Neural progenitor cell (in vitro differentiated cells): ENCODE results near the gene MAML3. TPM values are rescaled to one million over a fixed set of nuclear protein-coding genes. Genes with fewer than 3 reads are reported as not detected.

Source experiments
- DNase-seq: peaks from one replicate; pipeline ENCODE4 v3.0.0-alpha.2; 2016; ENCODE audit warnings: low spot score
- H2AFZ ChIP-seq: fragments of 200-600 bp; sonication (generic); replicated peaks from 2 replicates; pipeline ENCODE4 v1.6.1; 2016; ENCODE audit warnings: antibody characterized with exemption
- H3F3A ChIP-seq: fragments of 200-600 bp; sonication (generic); 2 replicates; pipeline ENCODE4 v1.6.1; 2016; ENCODE audit warnings: antibody characterized with exemption, low read depth
- H3K27ac ChIP-seq: fragments of 200-600 bp; sonication (generic); 2 replicates; pipeline ENCODE4 v1.5.1; 2016; ENCODE audit warnings: mild to moderate bottlenecking
- H3K27me3 ChIP-seq: fragments of 200-600 bp; sonication (generic); 2 replicates; pipeline ENCODE4 v1.6.1; 2016; ENCODE audit warnings: mild to moderate bottlenecking, moderate library complexity
- H3K36me3 ChIP-seq: fragments of 200-600 bp; sonication (generic); 2 replicates; pipeline ENCODE4 v1.5.1; 2016
- H3K4me1 ChIP-seq: fragments of 200-600 bp; sonication (generic); 2 replicates; pipeline ENCODE4 v1.6.1; 2016; ENCODE audit warnings: mixed run types
- H3K4me2 ChIP-seq: fragments of 200-600 bp; sonication (generic); 2 replicates; pipeline ENCODE4 v1.6.1; 2016
- H3K4me3 ChIP-seq: fragments of 200-600 bp; sonication (generic); 2 replicates; pipeline ENCODE4 v1.5.1; 2016
- H3K79me2 ChIP-seq: fragments of 200-600 bp; sonication (generic); 2 replicates; pipeline ENCODE4 v1.6.1; 2016; ENCODE audit warnings: low read depth
- H3K9ac ChIP-seq: fragments of 200-600 bp; sonication (generic); 2 replicates; pipeline ENCODE4 v1.6.1; 2016
- H3K9me3 ChIP-seq: fragments of 200-600 bp; sonication (generic); 2 replicates; pipeline ENCODE4 v1.5.1; 2016; ENCODE audit warnings: low read depth
- H4K20me1 ChIP-seq: fragments of 200-600 bp; sonication (generic); 2 replicates; pipeline ENCODE4 v1.6.1; 2016; ENCODE audit warnings: low read depth
- H3K27ac Mint-ChIP-seq: 3 replicates; pipeline ENCODE4 v1.8.0; 2021; ENCODE audit warnings: mixed read lengths
- H3K27me3 Mint-ChIP-seq: 2 replicates; pipeline ENCODE4 v1.8.0; 2022; ENCODE audit warnings: low read depth, mild to moderate bottlenecking, inconsistent platforms, moderate library complexity, mixed read lengths; ENCODE audit not compliant: insufficient read depth
- H3K36me3 Mint-ChIP-seq: 3 replicates; pipeline ENCODE4 v1.8.0; 2021; ENCODE audit warnings: mixed read lengths
- H3K4me1 Mint-ChIP-seq: 3 replicates; pipeline ENCODE4 v1.8.0; 2021; ENCODE audit warnings: mixed read lengths
- H3K4me3 Mint-ChIP-seq: 3 replicates; pipeline ENCODE4 v1.8.0; 2021; ENCODE audit warnings: mild to moderate bottlenecking, moderate library complexity, mixed read lengths
- H3K9me3 Mint-ChIP-seq: 3 replicates; pipeline ENCODE4 v1.8.0; 2020; ENCODE audit warnings: mixed read lengths
- EZH2 ChIP-seq: fragments of 200-600 bp; sonication (generic); IDR thresholded peaks from 2 replicates; pipeline ENCODE4 v1.6.1; 2017; ENCODE audit warnings: antibody characterized with exemption, mild to moderate bottlenecking, moderate library complexity
- EZH2phosphoT487 ChIP-seq: fragments of 200-600 bp; sonication (generic); IDR thresholded peaks from 2 replicates; pipeline ENCODE4 v1.6.1; 2017; ENCODE audit warnings: antibody characterized with exemption
- total RNA-seq: library from RNA; depleted of rRNA; stranded (reverse); fragments of >200 nt; gene quantifications from 2 replicates; pipeline ENCODE4 v1.2.3, GENCODE V29; 2015; ENCODE audit warnings: low replicate concordance
- TF ChIP-seq, protein P1 (sequence below): fragments of 200-600 bp; sonication (generic); IDR thresholded peaks from 2 replicates; pipeline ENCODE4 v1.5.1; 2017; ENCODE audit warnings: antibody characterized with exemption, mild to moderate bottlenecking

Gene MAML3
- total RNA-seq, 1 donor from 2014 or later = 14.4 TPM

DNA sequence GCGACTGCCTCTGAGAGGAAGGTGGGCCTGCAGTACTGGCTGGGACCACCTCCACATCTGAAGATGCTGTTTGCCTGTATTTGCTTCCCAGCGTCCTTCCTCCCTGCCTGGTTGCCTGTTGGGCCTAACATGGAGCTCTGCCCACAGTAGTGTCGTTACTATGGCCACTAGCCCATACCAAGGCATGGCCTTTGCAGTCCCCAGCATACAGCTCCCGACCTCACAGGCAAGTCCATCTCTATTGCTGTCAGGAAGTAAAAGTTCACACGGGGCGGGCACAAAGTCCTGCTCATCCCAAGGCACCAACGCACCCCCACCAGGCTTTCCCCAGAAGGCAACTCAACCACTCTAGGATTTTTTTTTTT lies 71.6 kb downstream of the MAML3 start:
- no peak overlapping the region for H3K9ac ChIP-seq
- H3K4me1 ChIP-seq = peaks cover 48% of the 10 kb centered on the region
- no peaks in the 10 kb centered on the region for H3K9me3 ChIP-seq
- H3K36me3 ChIP-seq = no peaks in the 10 kb centered on the region
- no peaks in the 10 kb centered on the region for H3K79me2 ChIP-seq
- no peak for DNase-seq
- H3K36me3 Mint-ChIP-seq = peaks cover 7% of the 10 kb centered on the region
- H3K27ac ChIP-seq = no peak overlapping the region
- H4K20me1 ChIP-seq = peaks cover 40% of the 10 kb centered on the region
- peaks cover 19% of the 10 kb centered on the region for H3F3A ChIP-seq
- no peak for TF ChIP-seq EZH2
- TF ChIP-seq, protein P1, sequence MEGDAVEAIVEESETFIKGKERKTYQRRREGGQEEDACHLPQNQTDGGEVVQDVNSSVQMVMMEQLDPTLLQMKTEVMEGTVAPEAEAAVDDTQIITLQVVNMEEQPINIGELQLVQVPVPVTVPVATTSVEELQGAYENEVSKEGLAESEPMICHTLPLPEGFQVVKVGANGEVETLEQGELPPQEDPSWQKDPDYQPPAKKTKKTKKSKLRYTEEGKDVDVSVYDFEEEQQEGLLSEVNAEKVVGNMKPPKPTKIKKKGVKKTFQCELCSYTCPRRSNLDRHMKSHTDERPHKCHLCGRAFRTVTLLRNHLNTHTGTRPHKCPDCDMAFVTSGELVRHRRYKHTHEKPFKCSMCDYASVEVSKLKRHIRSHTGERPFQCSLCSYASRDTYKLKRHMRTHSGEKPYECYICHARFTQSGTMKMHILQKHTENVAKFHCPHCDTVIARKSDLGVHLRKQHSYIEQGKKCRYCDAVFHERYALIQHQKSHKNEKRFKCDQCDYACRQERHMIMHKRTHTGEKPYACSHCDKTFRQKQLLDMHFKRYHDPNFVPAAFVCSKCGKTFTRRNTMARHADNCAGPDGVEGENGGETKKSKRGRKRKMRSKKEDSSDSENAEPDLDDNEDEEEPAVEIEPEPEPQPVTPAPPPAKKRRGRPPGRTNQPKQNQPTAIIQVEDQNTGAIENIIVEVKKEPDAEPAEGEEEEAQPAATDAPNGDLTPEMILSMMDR = no peak
- TF ChIP-seq EZH2phosphoT487 = no peak
- H3K4me3 Mint-ChIP-seq = peak overlapping the region; percentile 2
- H2AFZ ChIP-seq = no peak overlapping the region
- no peaks in the 10 kb centered on the region for H3K9me3 Mint-ChIP-seq
- no peak overlapping the region for H3K4me3 ChIP-seq
- H3K27ac Mint-ChIP-seq = peak overlapping the region; percentile 47
- H3K4me1 Mint-ChIP-seq = peaks cover 44% of the 10 kb centered on the region
- peak overlapping the region; percentile 0 for H3K4me2 ChIP-seq
- no peaks in the 10 kb centered on the region for H3K27me3 ChIP-seq
- peaks cover 2% of the 10 kb centered on the region for H3K27me3 Mint-ChIP-seq

DNA sequence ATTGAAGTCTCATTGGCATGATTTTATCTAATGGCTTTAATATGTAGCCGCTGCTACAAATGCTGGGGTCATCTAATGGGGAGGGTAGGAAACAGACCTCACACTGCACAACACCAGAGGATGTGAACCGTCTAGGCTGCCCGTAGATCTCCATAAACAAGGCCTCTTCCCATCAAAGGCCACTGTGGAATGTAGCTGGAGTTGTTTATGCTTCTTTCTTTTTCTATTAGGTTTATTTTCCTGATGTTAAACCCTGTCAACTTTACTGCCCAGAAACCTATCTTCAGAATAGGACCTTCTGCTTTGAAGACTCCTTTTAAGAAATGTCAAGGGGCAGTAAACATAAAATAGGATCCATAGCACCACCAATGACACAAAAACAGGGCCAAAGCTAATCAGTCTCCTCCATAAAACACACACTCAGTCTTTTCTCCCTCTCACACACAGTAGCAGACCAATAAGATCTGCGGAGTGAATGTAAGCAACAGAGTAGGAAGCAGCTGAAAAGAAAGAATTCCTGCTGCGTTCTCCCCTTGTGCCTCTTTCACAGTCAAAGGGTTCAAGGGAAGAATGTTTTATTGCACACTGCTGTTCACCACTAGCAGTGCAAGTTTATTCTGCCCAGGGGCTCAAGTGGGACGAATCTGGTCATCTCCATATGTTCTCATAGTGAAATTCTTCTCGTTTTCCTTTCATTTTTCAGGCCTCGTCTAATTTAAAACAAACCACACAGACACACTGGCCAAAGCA lies 72.2 kb downstream of the MAML3 start:
- Histone ChIP-seq H3K4me2 (peak overlapping the region; percentile 0), H4K20me1 (peaks cover 40% of the 10 kb centered on the region), H3K27me3 (no peaks in the 10 kb centered on the region), H3K4me1 (peaks cover 48% of the 10 kb centered on the region), H2AFZ (no peak overlapping the region), H3F3A (peaks cover 19% of the 10 kb centered on the region), H3K4me3 (no peak overlapping the region), H3K27ac (no peak overlapping the region), H3K79me2 (no peaks in the 10 kb centered on the region), H3K9me3 (no peaks in the 10 kb centered on the region), H3K9ac (no peak overlapping the region), H3K36me3 (no peaks in the 10 kb centered on the region)
- peaks cover 44% of the 10 kb centered on the region for H3K4me1 Mint-ChIP-seq
- peak overlapping the region; percentile 72 for H3K27ac Mint-ChIP-seq
- no peak for DNase-seq
- H3K4me3 Mint-ChIP-seq = peak overlapping the region; percentile 2
- TF ChIP-seq EZH2phosphoT487 (no peak), EZH2 (no peak)
- TF ChIP-seq, protein P1 = no peak
- peaks cover 2% of the 10 kb centered on the region for H3K27me3 Mint-ChIP-seq
- H3K36me3 Mint-ChIP-seq = peaks cover 7% of the 10 kb centered on the region
- H3K9me3 Mint-ChIP-seq = no peaks in the 10 kb centered on the region

DNA sequence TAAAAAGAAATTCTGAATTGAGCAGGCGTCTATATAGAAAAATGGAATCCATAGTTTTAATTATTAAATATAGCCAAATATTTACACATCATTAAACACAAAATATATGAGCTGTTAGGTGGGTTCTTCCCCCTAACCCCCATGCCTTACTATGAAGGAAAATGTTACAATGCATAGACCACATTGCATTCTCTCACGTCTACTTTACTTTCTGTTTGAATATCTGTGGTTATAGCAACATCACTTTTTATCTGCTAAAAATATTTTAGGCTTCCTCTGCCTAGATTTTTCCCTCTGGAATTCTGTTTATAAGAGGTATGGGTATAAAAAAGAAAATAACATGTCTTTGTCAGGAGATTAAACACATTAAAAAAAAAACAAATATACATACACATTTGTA lies 73.1 kb downstream of the MAML3 start:
- Mint-ChIP-seq H3K27ac (no peak overlapping the region), H3K36me3 (peaks cover under 1% of the 10 kb centered on the region), H3K9me3 (no peaks in the 10 kb centered on the region), H3K4me1 (peaks cover 44% of the 10 kb centered on the region), H3K4me3 (no peak overlapping the region), H3K27me3 (peaks cover 2% of the 10 kb centered on the region)
- no peak overlapping the region for H3K27ac ChIP-seq
- TF ChIP-seq EZH2 (no peak), EZH2phosphoT487 (no peak)
- TF ChIP-seq, protein P1 = no peak
- H2AFZ ChIP-seq = no peak overlapping the region
- H3K4me2 ChIP-seq = no peak overlapping the region
- H3K79me2 ChIP-seq = no peaks in the 10 kb centered on the region
- peaks cover 40% of the 10 kb centered on the region for H4K20me1 ChIP-seq
- peaks cover 19% of the 10 kb centered on the region for H3F3A ChIP-seq
- no peak overlapping the region for H3K9ac ChIP-seq
- H3K36me3 ChIP-seq = no peaks in the 10 kb centered on the region
- H3K4me1 ChIP-seq = peaks cover 48% of the 10 kb centered on the region
- H3K9me3 ChIP-seq = no peaks in the 10 kb centered on the region
- H3K27me3 ChIP-seq = no peaks in the 10 kb centered on the region
- no peak overlapping the region for H3K4me3 ChIP-seq
- no peak for DNase-seq
